H1 (cell line): ENCODE results near the gene INPP5J.

Experiments
- CEBPB ChIP-seq: IDR thresholded peaks from 2 replicates; pipeline ENCODE4 v1.6.1; 2012; ENCODE audit warnings: low read depth, low read length
- TF ChIP-seq, protein P1 (sequence below), 3 experiments: IDR thresholded peaks; 1 replicate in 2 of 3; 2 replicates in 1 of 3; pipeline versions ENCODE4 v1.5.1 to v1.6.1; 2011; ENCODE audit warnings: low read length in 3 of 3, mild to moderate bottlenecking in 3 of 3, inconsistent platforms in 2 of 3, low read depth in 1 of 3, moderate library complexity in 1 of 3; ENCODE audit not compliant: insufficient read depth in 1 of 3; ENCODE audit errors: control extremely low read depth in 1 of 3

DNA sequence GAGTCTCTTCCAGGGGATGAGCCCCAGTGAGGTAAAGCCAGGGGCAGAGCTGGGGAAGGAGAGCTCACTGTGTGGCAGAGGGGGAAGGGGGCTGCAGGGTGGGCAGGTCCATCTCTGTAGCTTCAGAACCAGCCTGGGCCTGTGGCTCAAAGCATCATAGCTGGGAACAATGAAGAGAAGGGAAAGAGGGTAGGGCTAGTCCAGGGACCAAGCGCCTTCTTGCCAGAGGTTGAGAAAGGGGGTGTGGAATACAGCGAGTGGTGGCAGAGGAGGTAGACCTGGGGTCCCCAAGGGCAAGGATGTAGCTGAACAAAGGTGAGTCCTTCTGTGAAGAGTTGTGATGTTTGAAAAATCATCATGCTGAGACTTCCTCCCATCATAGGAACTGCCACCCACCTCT is 18.8 kb downstream of the INPP5J start:
- TF ChIP-seq, protein P1, sequence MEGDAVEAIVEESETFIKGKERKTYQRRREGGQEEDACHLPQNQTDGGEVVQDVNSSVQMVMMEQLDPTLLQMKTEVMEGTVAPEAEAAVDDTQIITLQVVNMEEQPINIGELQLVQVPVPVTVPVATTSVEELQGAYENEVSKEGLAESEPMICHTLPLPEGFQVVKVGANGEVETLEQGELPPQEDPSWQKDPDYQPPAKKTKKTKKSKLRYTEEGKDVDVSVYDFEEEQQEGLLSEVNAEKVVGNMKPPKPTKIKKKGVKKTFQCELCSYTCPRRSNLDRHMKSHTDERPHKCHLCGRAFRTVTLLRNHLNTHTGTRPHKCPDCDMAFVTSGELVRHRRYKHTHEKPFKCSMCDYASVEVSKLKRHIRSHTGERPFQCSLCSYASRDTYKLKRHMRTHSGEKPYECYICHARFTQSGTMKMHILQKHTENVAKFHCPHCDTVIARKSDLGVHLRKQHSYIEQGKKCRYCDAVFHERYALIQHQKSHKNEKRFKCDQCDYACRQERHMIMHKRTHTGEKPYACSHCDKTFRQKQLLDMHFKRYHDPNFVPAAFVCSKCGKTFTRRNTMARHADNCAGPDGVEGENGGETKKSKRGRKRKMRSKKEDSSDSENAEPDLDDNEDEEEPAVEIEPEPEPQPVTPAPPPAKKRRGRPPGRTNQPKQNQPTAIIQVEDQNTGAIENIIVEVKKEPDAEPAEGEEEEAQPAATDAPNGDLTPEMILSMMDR (IDR thresholded peaks at IDR 0.05; ENCODE audit: control extremely low read depth in 1 of 3, insufficient read depth in 1 of 3, low read depth in 1 of 3, low read length in 3 of 3) = no peak
- TF ChIP-seq CEBPB = no peak
